IMR-90 (cell line): ENCODE data around the gene MED4. TPM values are rescaled to one million over a fixed set of nuclear protein-coding genes. Genes with fewer than 3 reads are reported as not detected.

Source experiments
- ATAC-seq: fragments of 200-7000 bp; cut with Tn5 transposase; 2 replicates; pipeline ENCODE4 v1.9.1; 2020; ENCODE audit warnings: low read depth, mild to moderate bottlenecking, moderate library complexity
- BruUV-seq: library from RNA; stranded (reverse); fragments of 400-500 nt; replicated peaks from 2 replicates; lab custom pipeline; 2021; lab: Mats Ljungman, UMichigan
- CTCF ChIA-PET: fragments of 300-600 bp; formaldehyde crosslinking; extraction: SDS; loops from one replicate; lab custom pipeline; 2021; ENCODE audit warnings: antibody characterized with exemption; lab: Yijun Ruan, JAX
- POLR2A ChIA-PET: fragments of 300-600 bp; sonication (Branson Sonifier 250); formaldehyde crosslinking; loops from one replicate; lab custom pipeline; 2022; ENCODE audit warnings: antibody characterized with exemption; ENCODE audit not compliant: unreplicated experiment; lab: Charles Lee
- DNase-seq: peaks from one replicate; pipeline ENCODE4 v3.0.0; 2013
- H2AFZ ChIP-seq: replicated peaks from 2 replicates; pipeline ENCODE3; 2013; ENCODE audit warnings: low read length, mild to moderate bottlenecking; ENCODE audit not compliant: poor library complexity
- H2AK5ac ChIP-seq: 2 replicates; pipeline ENCODE4 v1.6.1; 2013; ENCODE audit warnings: low read depth, low read length, inconsistent platforms
- H2AK9ac ChIP-seq: replicated peaks from 2 replicates; pipeline ENCODE3; 2013; ENCODE audit warnings: mild to moderate bottlenecking, low read depth, low read length, moderate library complexity; ENCODE audit not compliant: poor library complexity
- H2BK120ac ChIP-seq: 2 replicates; pipeline ENCODE4 v1.6.1; 2013; ENCODE audit warnings: low read depth, low read length, inconsistent platforms
- H2BK15ac ChIP-seq: 3 replicates; pipeline ENCODE4 v1.6.1; 2013; ENCODE audit warnings: low read depth, low read length, inconsistent platforms
- H2BK20ac ChIP-seq: 2 replicates; pipeline ENCODE4 v1.6.1; 2013; ENCODE audit warnings: low read depth, mild to moderate bottlenecking, inconsistent platforms, low read length, moderate library complexity
- H2BK5ac ChIP-seq: 2 replicates; pipeline ENCODE4 v1.6.1; 2013; ENCODE audit warnings: mild to moderate bottlenecking, low read depth, low read length, inconsistent platforms; ENCODE audit not compliant: poor library complexity, severe bottlenecking
- H3K14ac ChIP-seq: replicated peaks from 2 replicates; pipeline ENCODE4 v1.6.1; 2013; ENCODE audit warnings: low read depth, low read length, inconsistent platforms
- H3K18ac ChIP-seq: 2 replicates; pipeline ENCODE4 v1.6.1; 2013; ENCODE audit warnings: low read depth, low read length, control low read depth
- H3K23ac ChIP-seq: 2 replicates; pipeline ENCODE4 v1.6.1; 2013; ENCODE audit warnings: low read depth, low read length, inconsistent platforms
- H3K27ac ChIP-seq: 2 replicates; pipeline ENCODE4 v1.5.1; 2013; ENCODE audit warnings: mild to moderate bottlenecking, control low read depth, low read length; ENCODE audit not compliant: insufficient read depth
- H3K27me3 ChIP-seq: 2 replicates; pipeline ENCODE4 v1.6.1; 2013; ENCODE audit warnings: low read length; ENCODE audit not compliant: control insufficient read depth, insufficient read depth
- H3K36me3 ChIP-seq: 2 replicates; pipeline ENCODE4 v1.6.1; 2013; ENCODE audit warnings: low read length, mixed read lengths; ENCODE audit not compliant: control insufficient read depth, insufficient read depth
- H3K4ac ChIP-seq: 2 replicates; pipeline ENCODE4 v1.6.1; 2013; ENCODE audit warnings: low read depth, low read length, inconsistent platforms
- H3K4me1 ChIP-seq: 2 replicates; pipeline ENCODE4 v1.6.1; 2013; ENCODE audit warnings: low read length, mixed read lengths; ENCODE audit not compliant: control insufficient read depth, insufficient read depth
- H3K4me2 ChIP-seq: 2 replicates; pipeline ENCODE4 v1.6.1; 2013; ENCODE audit warnings: low read depth, mild to moderate bottlenecking, control low read depth, low read length, moderate library complexity
- H3K4me3 ChIP-seq: 2 replicates; pipeline ENCODE4 v1.5.1; 2013; ENCODE audit warnings: low read depth, mild to moderate bottlenecking, control low read depth, low read length, moderate library complexity; ENCODE audit not compliant: insufficient read depth
- H3K56ac ChIP-seq: 2 replicates; pipeline ENCODE4 v1.6.1; 2013; ENCODE audit warnings: low read length, inconsistent platforms; ENCODE audit not compliant: insufficient read depth; ENCODE audit errors: extremely low read depth
- H3K79me1 ChIP-seq, 2 experiments: 2 replicates each; pipeline ENCODE4 v1.6.1; 2013; ENCODE audit warnings: low read length in 2 of 2, inconsistent platforms in 1 of 2, low read depth in 1 of 2
- H3K9ac ChIP-seq: 2 replicates; pipeline ENCODE4 v1.6.1; 2013; ENCODE audit warnings: low read depth, low read length, control low read depth
- H3K9me1 ChIP-seq: 2 replicates; pipeline ENCODE4 v1.6.1; 2013; ENCODE audit warnings: low read length, inconsistent platforms; ENCODE audit not compliant: insufficient read depth
- H3K9me3 ChIP-seq: 2 replicates; pipeline ENCODE4 v1.6.1; 2013; ENCODE audit warnings: low read length; ENCODE audit not compliant: control insufficient read depth, insufficient read depth
- H4K20me1 ChIP-seq: 2 replicates; pipeline ENCODE4 v1.6.1; 2013; ENCODE audit warnings: low read length, inconsistent platforms; ENCODE audit not compliant: insufficient read depth
- H4K5ac ChIP-seq: 2 replicates; pipeline ENCODE4 v1.6.1; 2013; ENCODE audit warnings: mild to moderate bottlenecking, low read depth, low read length, control low read depth
- H4K8ac ChIP-seq, 2 experiments: 2 replicates each; pipeline ENCODE4 v1.6.1; 2013; ENCODE audit warnings: low read depth in 2 of 2, low read length in 2 of 2, control low read depth in 1 of 2, inconsistent platforms in 1 of 2
- H4K91ac ChIP-seq: 2 replicates; pipeline ENCODE4 v1.6.1; 2013; ENCODE audit warnings: low read depth, low read length, inconsistent platforms; ENCODE audit not compliant: insufficient read depth
- BHLHE40 ChIP-seq: fragments of 150-350 bp; IDR thresholded peaks from 2 replicates; pipeline ENCODE4 v1.6.1; 2016; ENCODE audit warnings: mild to moderate bottlenecking, low read depth, low read length
- CEBPB ChIP-seq: IDR thresholded peaks from 2 replicates; pipeline ENCODE4 v1.6.1; 2012; ENCODE audit warnings: low read depth, low read length, improper control_type of control experiment
- CHD1 ChIP-seq: IDR thresholded peaks from 2 replicates; pipeline ENCODE4 v1.6.1; 2012; ENCODE audit warnings: low read depth, low read length, improper control_type of control experiment
- FOS ChIP-seq: fragments of 150-350 bp; IDR thresholded peaks from 2 replicates; pipeline ENCODE4 v1.6.1; 2016; ENCODE audit warnings: low read depth, low read length
- MAFK ChIP-seq: IDR thresholded peaks from 2 replicates; pipeline ENCODE4 v1.6.1; 2012; ENCODE audit warnings: low read depth, low read length, improper control_type of control experiment
- MAZ ChIP-seq: IDR thresholded peaks from 2 replicates; pipeline ENCODE4 v1.6.1; 2012; ENCODE audit warnings: low read depth, mild to moderate bottlenecking, low read length, improper control_type of control experiment, moderate library complexity, borderline replicate concordance
- MXI1 ChIP-seq: IDR thresholded peaks from 2 replicates; pipeline ENCODE4 v1.6.1; 2012; ENCODE audit warnings: low read depth, mild to moderate bottlenecking, low read length, moderate library complexity, borderline replicate concordance
- NFE2L2 ChIP-seq: fragments of 150-350 bp; IDR thresholded peaks from 2 replicates; pipeline ENCODE4 v1.6.1; 2016; ENCODE audit warnings: low read depth, mild to moderate bottlenecking, low read length
- POLR2A ChIP-seq: IDR thresholded peaks from 2 replicates; pipeline ENCODE4 v1.6.1; 2012; ENCODE audit warnings: mild to moderate bottlenecking, low read depth, low read length
- RAD21 ChIP-seq: IDR thresholded peaks from 2 replicates; pipeline ENCODE4 v1.6.1; 2012; ENCODE audit warnings: low read length, improper control_type of control experiment
- RCOR1 ChIP-seq: IDR thresholded peaks from 2 replicates; pipeline ENCODE4 v1.6.1; 2012; ENCODE audit warnings: mild to moderate bottlenecking, low read length, improper control_type of control experiment; ENCODE audit not compliant: insufficient replicate concordance
- RFX5 ChIP-seq: IDR thresholded peaks from 2 replicates; pipeline ENCODE4 v1.8.0; 2012; ENCODE audit warnings: low read depth, mild to moderate bottlenecking, low read length, moderate library complexity
- SMC3 ChIP-seq: fragments of 150-350 bp; IDR thresholded peaks from 2 replicates; pipeline ENCODE4 v1.6.1; 2016; ENCODE audit warnings: low read depth, mild to moderate bottlenecking, antibody characterized with exemption, low read length, moderate library complexity
- USF2 ChIP-seq: fragments of 150-350 bp; IDR thresholded peaks from 2 replicates; pipeline ENCODE4 v1.6.1; 2017; ENCODE audit warnings: mild to moderate bottlenecking, antibody characterized with exemption, low read length, low read depth
- WGBS, 2 experiments: methylation state at CpG; one replicate each; pipeline versions ENCODE4 v1.1.5 to v1.1.7; 2013; ENCODE audit warnings: missing lambda C conversion rate in 2 of 2; ENCODE audit not compliant: insufficient read length in 1 of 2; ENCODE audit errors: extremely low coverage in 2 of 2; 5-methylcytosine and 5-hydroxymethylcytosine counted together
- dilution Hi-C: fragments of 300-500 bp; cut with HindIII; formaldehyde crosslinking; loops from one replicate; pipeline ENCODE4 v1.14.3; 2018; ENCODE audit warnings: low sequenced_read_pairs; ENCODE audit not compliant: unreplicated experiment
- in situ Hi-C: fragments of 300-500 bp; cut with MboI; formaldehyde crosslinking; loops from 3 replicates; pipeline ENCODE4 v1.14.3; 2019; ENCODE audit warnings: low sequenced_read_pairs, inconsistent platforms, mixed read lengths
- intact Hi-C: fragments of 100-400 bp; cut with micrococcal nuclease; formaldehyde crosslinking; loops from 2 replicates; pipeline ENCODE4 v1.10.0; 2022
- polyA plus RNA-seq, 3 experiments: library from polyadenylated mRNA; depleted of rRNA; stranded (reverse); fragments of >200 nt; gene quantifications; 2 replicates each; pipeline ENCODE4 v1.2.3, GENCODE V29; 2012; ENCODE audit warnings: low replicate concordance in 1 of 3
- total RNA-seq: library from RNA; depleted of rRNA; stranded (reverse); fragments of >200 nt; gene quantifications from 2 replicates; pipeline ENCODE4 v1.2.3, GENCODE V29; 2012
- TF ChIP-seq, protein P1 (sequence below): conservative IDR thresholded peaks from 2 replicates; pipeline ENCODE4 v1.5.1; 2012; ENCODE audit warnings: mild to moderate bottlenecking, low read depth, low read length, improper control_type of control experiment
- TF ChIP-seq, protein P2 (sequence below): fragments of 150-350 bp; IDR thresholded peaks from 2 replicates; pipeline ENCODE4 v1.6.1; 2016; ENCODE audit warnings: low read depth, mild to moderate bottlenecking, low read length, moderate library complexity, borderline replicate concordance

Gene MED4
- total and polyA plus RNA-seq, 2 of the 4 experiments (the other 2 are of a cell fraction): 25.3 to 40.5 TPM

DNA sequence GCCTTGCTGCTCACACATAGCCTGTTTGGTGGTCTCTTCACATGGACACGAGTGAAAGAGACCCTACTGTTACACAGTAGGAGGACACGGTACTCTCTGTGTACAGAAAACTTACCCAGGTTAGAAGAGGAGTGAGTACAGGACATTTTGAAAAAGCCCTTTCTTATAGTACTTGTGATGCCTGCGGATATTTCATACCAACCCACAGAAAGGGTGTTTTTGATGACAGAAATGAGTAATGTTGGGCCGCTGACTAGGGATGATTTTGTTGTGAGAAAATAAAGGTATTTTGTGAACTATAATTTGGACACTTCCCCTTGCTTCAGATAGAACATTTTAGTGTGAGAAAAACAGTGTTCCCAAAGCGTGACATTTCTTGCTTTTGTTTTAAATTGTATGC, 39.2 kb downstream of the MED4 start:
- H3K56ac ChIP-seq: no peak overlapping the region
- CTCF ChIA-PET: no interaction called here
- no peak overlapping the region for H4K91ac ChIP-seq
- H2AFZ ChIP-seq: no peak overlapping the region
- intact Hi-C loops: no loop called here
- no CpG with 5 or more reads among the region's 5 CpGs for WGBS, 2 experiments
- dilution Hi-C loops: no loop called here
- H2BK15ac ChIP-seq: no peak overlapping the region
- H2BK5ac ChIP-seq: no peak overlapping the region
- H3K36me3 ChIP-seq: peaks cover 9% of the 10 kb centered on the region
- 0 out of 4 replicates have a peak, but pooled peaks cover 0 to 2% of the 10 kb centered on the region in 2 experiments for H3K79me1 ChIP-seq
- H3K4me3 ChIP-seq: no peak overlapping the region
- no peak overlapping the region for H2AK9ac ChIP-seq
- no peak overlapping the region for H3K18ac ChIP-seq
- H2BK20ac ChIP-seq: no peak overlapping the region
- H3K4ac ChIP-seq: no peak overlapping the region
- H4K5ac ChIP-seq: no peak overlapping the region
- POLR2A ChIA-PET: no interaction called here
- no peak for ATAC-seq
- BruUV-seq: no TSS peak
- no peak for DNase-seq
- no peak overlapping the region for H2BK120ac ChIP-seq
- H4K20me1 ChIP-seq: no peaks in the 10 kb centered on the region
- in situ Hi-C loops: no loop called here
- no peaks in the 10 kb centered on the region for H3K9me3 ChIP-seq
- H3K14ac ChIP-seq: no peak overlapping the region
- H3K9me1 ChIP-seq: no peaks in the 10 kb centered on the region; the same call in 1 of the 2 replicates
- H3K4me1 ChIP-seq: no peaks in the 10 kb centered on the region
- no peak overlapping the region for H2AK5ac ChIP-seq
- H3K27me3 ChIP-seq: no peaks in the 10 kb centered on the region
- no peak overlapping the region for H4K8ac ChIP-seq
- H3K27ac ChIP-seq: no peak overlapping the region
- no peak overlapping the region for H3K4me2 ChIP-seq
- no peak for TF ChIP-seq USF2
- TF ChIP-seq, protein P1, sequence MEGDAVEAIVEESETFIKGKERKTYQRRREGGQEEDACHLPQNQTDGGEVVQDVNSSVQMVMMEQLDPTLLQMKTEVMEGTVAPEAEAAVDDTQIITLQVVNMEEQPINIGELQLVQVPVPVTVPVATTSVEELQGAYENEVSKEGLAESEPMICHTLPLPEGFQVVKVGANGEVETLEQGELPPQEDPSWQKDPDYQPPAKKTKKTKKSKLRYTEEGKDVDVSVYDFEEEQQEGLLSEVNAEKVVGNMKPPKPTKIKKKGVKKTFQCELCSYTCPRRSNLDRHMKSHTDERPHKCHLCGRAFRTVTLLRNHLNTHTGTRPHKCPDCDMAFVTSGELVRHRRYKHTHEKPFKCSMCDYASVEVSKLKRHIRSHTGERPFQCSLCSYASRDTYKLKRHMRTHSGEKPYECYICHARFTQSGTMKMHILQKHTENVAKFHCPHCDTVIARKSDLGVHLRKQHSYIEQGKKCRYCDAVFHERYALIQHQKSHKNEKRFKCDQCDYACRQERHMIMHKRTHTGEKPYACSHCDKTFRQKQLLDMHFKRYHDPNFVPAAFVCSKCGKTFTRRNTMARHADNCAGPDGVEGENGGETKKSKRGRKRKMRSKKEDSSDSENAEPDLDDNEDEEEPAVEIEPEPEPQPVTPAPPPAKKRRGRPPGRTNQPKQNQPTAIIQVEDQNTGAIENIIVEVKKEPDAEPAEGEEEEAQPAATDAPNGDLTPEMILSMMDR: no peak
- TF ChIP-seq, protein P2, sequence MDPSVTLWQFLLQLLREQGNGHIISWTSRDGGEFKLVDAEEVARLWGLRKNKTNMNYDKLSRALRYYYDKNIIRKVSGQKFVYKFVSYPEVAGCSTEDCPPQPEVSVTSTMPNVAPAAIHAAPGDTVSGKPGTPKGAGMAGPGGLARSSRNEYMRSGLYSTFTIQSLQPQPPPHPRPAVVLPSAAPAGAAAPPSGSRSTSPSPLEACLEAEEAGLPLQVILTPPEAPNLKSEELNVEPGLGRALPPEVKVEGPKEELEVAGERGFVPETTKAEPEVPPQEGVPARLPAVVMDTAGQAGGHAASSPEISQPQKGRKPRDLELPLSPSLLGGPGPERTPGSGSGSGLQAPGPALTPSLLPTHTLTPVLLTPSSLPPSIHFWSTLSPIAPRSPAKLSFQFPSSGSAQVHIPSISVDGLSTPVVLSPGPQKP: no peak
- TF ChIP-seq SMC3: no peak
- TF ChIP-seq CHD1: no peak
- TF ChIP-seq CEBPB: no peak
- TF ChIP-seq FOS: no peak
- TF ChIP-seq POLR2A: no peak
- TF ChIP-seq NFE2L2: no peak
- no peak for TF ChIP-seq MAZ
- TF ChIP-seq RFX5: no peak
- no peak for TF ChIP-seq RAD21
- TF ChIP-seq MXI1: no peak
- no peak for TF ChIP-seq BHLHE40
- no peak for TF ChIP-seq RCOR1
- TF ChIP-seq MAFK: no peak
- no peak overlapping the region for H3K23ac ChIP-seq
- H3K9ac ChIP-seq: no peak overlapping the region
